ENCODE measurements around the gene PALM3.
"Not testable (repeated sequence)": the region's sequence is repeated elsewhere in the genome, so short reads cannot be mapped to it uniquely, and the experiment has no call there.

Gene PALM3

GRCh38 chr19:14059093-14059480 is 2.8 kb downstream of the PALM3 start:
- DNase-seq = no peak

- DNase-seq = no peak
Observed at GRCh38 chr19:14058182-14059092, 3.4 kb downstream of the PALM3 start.

GRCh38 chr19:14056741-14057356 is 5.0 kb downstream of the PALM3 start:
- no peak for DNase-seq

- no peak for DNase-seq
Observed at GRCh38 chr19:14056069-14056666, 5.7 kb downstream of the PALM3 start.

GRCh38 chr19:14055396-14055795 is 6.5 kb downstream of the PALM3 start:
- no peak for DNase-seq

- DNase-seq = no peak
Observed at GRCh38 chr19:14054721-14055120, 7.2 kb downstream of the PALM3 start.

GRCh38 chr19:14054099-14054498 is 7.8 kb downstream of the PALM3 start:
- no peak for DNase-seq

- DNase-seq = no peak
Observed at GRCh38 chr19:14053500-14053899, 8.4 kb downstream of the PALM3 start.

GRCh38 chr19:14053032-14053431 is 8.8 kb downstream of the PALM3 start:
- no peak for DNase-seq

GRCh38 chr19:14052470-14052869 is 9.4 kb downstream of the PALM3 start:
- no peak for DNase-seq

- no peak for DNase-seq
Observed at GRCh38 chr19:14051980-14052379, 9.9 kb downstream of the PALM3 start.

- DNase-seq = not testable (repeated sequence)
Observed at GRCh38 chr19:14050961-14051360, 10.9 kb downstream of the PALM3 start.

GRCh38 chr19:14050512-14050911 is 11.4 kb downstream of the PALM3 start:
- DNase-seq = no peak

- DNase-seq = no peak
Observed at GRCh38 chr19:14048443-14049153, 13.3 kb downstream of the PALM3 start.

GRCh38 chr19:14047866-14048265 is 14.0 kb downstream of the PALM3 start:
- DNase-seq = not testable (repeated sequence)

- DNase-seq = not testable (repeated sequence)
Observed at GRCh38 chr19:14042659-14043608, 18.9 kb downstream of the PALM3 start.

GRCh38 chr19:14039181-14039580 is 22.7 kb downstream of the PALM3 start:
- no peak for DNase-seq

GRCh38 chr19:14035706-14036105 is 26.2 kb downstream of the PALM3 start:
- DNase-seq = no peak

- DNase-seq = not testable (repeated sequence)
Observed at GRCh38 chr19:14035159-14035558, 26.7 kb downstream of the PALM3 start.

GRCh38 chr19:14033946-14034345 is 27.9 kb downstream of the PALM3 start:
- no peak for DNase-seq

GRCh38 chr19:14031719-14032480 is 30.0 kb downstream of the PALM3 start, which contains the start of gene IL27RA:
TSS of gene IL27RA (plus strand) at chr19:14031762. CDS start at chr19:14031873, 111 bp downstream.
- peak; percentile 33 for DNase-seq

Measured in DMS79 treated with DMSO at 0.1 percent for 48 hours (cell line).